GM18517 (cell line): ENCODE data around the gene KRT32.

Experiments used
- ATAC-seq: cut with Tn5 transposase; IDR thresholded peaks from one replicate; pipeline ENCODE4 v1.9.1; 2021; ENCODE audit warnings: mild to moderate bottlenecking, moderate library complexity; ENCODE audit not compliant: unreplicated experiment

KRT32 gene

DNA sequence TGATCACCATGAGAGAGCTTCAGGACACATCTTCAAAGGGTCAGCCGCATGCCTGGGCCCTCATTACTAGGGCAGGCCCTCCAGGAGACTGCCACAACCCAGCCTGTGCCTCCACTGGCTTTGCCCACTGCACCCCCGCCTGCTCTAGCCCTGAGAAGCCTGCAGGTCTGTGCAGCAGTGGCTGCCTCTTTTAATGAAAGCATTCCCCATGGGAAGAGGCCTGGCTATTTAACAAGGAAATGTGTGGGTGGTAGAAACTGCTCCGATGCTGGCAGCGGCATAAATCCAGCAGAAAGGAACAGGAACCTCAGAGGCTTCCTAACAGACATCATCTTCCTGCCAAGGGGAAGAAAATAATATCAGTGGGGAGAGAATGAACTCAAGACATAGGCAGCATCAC, 375 bp upstream of the KRT32 start:
- ATAC-seq = no peak

DNA sequence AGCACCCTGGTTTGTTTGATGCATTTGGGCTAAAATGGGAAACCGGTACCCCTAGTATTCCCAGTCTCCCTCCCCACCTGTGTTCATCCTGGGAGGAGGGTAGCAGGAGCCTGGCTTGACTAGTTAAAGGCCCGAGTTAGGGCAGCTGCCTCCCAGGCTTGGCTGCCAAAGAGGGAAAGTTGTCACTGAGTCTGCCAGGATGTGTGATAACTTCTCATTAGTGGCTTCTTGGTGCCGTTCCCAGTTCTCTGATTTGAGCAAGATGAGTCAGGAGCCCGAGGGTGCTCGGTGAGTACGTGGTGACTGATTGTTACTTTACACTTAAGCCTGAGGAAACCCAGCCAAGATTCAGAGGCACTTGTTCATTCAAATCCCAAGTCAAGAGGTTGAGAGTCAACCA, 2.5 kb downstream of the KRT32 start:
- no peak for ATAC-seq

DNA sequence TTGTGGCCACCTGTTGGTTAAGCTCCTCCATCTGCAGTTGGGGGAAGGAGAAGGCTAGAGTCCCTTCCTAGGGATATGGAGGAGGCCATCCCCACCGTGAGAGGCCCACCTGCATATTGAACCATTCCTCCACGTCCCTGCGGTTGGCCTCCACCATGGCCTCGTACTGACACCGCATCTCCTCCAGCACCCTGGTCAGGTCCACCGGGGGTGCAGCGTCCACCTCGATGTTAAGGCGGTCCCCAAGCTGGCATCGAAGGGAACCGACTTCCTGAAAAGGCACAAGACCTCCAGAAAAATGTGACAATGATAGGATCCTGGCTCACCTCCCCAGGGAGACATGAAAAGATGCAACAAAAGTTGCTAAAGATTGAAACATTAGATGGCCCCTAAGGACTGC, 3.0 kb downstream of the KRT32 start:
- no peak for ATAC-seq

DNA sequence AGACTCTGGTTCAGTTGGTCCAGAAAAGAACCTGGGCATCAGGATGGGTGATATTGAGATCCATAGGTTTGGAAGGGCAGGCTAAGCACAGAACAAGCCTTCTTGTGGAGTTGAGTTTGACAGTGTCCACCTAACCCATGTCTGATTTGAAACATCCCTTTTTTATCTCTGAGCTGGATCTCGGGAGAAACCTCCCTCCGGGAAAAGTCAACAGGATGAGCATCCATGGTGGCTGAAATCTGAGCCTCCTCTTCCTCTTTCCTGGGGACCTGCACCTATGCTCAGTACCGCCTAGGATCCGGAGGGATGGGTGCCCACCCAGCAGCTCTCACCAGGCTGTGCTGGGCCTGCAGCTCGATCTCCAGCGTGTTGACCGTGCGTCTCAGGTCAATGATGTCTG, 3.4 kb downstream of the KRT32 start:
- ATAC-seq = no peak

DNA sequence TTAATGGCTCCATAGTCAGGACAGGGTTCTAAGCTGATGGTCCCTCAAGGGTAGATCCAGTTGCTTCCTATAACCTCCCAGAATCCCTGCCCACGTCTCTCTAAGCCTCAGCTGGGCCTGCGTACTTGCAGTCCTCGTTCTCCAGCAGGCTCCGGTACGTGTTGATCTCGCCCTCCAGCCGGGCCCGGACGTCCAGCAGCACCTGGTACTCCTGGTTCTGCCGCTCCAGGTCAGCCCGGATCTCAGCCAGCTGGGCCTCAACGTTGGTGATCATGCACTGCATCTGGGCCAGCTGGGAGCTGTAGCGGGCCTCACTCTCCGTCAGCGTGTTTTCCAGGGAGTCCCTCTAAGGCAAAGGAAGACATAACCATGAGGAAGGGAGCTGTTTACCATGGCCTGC, 4.5 kb downstream of the KRT32 start:
- ATAC-seq = no peak

DNA sequence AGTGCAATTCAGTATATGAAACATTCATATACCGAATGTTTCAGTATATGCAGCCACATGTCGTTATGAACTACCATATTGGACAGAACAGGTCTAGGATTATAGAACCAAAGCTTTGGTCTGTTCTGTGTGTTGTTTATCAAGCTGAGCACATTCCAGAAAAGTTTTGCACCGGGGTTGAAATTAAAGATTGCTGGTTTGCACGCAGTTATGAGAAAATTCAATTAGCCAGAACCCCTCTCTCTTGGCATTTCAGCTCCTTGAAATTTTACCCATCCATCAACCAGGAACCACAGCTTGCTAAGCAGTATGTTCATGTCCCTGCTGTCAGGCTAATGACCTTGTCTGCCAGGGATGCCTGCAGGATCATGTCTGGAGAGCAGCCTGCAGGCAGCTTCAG, 9.5 kb downstream of the KRT32 start:
- no peak for ATAC-seq

DNA sequence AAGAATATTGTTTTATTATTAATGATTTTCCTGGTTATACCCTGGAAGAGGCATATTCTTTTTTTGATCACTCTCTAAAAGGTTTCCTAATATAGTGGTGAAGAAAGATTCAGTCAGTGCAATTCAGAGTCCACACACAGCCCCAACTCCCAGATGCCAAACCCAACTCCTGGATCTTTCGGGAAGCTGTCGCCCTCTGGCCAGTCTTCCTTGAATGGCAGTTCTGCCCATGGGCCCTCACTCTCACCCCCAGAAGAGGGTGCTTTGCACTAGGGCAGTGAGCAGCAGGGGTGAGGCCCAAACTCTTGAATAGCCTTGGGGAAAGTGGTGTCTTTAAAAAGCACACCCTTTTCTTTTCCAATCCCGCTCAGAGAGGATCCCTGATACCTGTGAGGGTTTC, 11.0 kb downstream of the KRT32 start:
- no peak for ATAC-seq

DNA sequence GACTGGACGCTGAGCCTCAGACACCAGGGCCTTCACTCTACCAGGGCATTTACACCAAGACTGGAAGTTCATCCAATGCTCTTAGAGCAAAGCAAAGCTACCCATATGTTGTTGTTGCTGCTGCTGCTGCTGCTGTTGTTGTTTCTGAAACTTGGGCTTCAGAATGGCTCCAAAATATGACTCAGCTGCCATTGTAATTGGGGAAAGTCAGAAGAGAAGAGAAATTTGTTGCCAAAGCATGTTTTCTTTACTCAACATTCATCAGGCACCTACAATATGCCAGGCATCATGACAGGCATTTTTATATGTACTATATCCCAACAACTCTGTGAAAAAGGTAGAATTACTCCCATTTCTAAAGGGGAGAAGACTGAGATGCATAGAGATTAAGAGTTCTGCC, 11.9 kb downstream of the KRT32 start:
- no peak for ATAC-seq

DNA sequence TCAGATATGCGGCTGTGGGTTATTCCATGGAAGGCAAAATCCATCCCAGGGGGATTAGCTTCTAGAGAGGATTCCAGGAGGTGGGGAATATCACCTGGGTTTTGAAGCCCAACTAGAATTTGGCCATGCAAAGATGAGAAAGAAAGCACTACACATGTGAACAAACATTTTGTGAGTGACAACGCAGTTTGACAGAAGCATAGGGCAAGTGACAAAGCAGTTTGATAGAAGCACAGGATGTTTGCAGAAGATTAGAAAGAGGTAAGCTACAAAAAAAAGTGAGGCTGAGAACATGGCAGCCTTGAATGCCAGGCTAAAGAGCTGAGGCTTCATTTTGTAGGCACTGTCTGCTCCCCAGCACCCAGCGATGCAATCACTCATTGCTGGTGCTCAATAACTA, 14.1 kb downstream of the KRT32 start:
- no peak for ATAC-seq

DNA sequence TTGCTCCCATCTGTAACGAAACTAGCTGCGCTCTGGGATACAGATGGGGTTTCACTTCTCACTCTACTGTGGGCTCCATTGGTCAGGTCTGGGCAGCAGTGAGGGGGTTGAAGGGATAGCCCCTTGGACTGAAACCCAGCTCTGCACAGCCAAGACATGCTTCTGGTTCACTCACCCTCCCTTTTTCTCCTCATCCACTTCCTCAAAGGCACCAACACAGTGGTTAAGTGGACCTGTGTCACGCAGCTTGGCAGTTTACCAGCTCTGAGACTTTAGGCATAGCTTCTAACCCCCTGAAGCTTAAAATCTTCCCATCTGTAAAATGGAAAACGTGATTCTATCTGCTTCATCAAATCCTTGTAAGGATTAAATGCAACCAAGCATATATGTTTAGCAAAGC, 14.9 kb downstream of the KRT32 start:
- no peak for ATAC-seq

DNA sequence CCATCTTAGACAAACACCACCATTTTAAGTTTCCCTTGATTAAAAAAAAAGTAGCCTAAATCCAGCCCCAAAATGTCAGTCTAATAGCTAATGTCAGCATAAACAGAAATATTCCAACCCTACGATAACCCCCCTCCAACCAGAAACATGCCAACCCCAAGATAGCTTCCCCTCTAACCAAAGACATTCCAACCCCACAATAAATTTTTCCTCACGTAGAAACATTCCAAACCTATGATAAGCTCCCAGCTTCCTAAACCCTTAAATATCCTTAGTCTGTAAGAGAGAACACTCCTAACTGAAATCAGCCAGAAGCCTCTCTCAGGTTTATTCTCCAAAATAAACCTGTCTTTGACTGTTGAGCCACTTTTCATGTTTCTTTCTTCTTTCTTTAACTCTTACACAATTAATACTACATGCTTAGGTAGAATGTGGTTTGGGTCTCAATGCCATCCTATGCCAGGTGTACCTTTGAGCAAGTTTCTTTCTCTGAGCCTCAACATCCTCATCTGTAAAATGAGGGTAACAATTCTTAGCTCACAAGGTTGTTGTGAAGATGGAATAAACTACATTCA, 15.9 kb downstream of the KRT32 start:
- no peak for ATAC-seq

DNA sequence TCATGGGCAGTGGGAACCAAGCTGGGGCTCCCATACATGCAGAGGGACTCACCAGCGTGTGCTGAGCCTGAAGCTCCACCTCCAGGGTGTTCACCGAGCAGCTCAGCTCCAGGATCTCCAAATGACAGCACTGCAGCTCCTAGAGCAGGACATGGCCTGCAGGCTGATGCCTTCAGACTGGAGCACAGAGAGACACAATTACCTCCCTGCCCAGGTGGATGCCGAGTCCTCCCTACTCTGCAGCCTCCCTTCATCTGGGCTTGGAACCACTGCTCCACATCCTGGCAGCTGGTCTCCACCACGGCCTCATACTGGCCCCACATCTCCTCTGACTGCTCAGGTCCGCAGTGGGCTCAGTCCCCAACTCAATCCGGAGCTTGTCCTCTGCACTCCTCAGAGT, 18.2 kb downstream of the KRT32 start:
- ATAC-seq = no peak

DNA sequence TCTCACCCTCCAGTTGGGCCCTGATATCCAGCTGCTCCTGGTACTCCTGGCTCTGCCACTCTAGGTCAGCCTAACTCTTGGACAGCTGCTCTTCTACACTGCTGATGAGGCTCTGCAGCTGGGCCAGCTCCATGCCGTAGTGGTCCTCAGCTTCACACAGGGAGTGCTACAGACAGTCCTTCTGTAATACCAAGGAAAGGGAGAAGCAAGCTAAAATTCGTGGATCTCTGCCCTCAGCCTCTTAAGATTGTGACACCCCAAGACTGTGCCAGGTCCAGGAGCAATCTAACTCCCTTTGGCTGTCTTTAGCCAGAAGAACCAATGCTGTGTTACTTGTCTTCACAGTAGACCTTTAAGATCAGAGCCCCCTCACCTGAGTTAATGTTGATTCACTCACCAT, 18.7 kb downstream of the KRT32 start:
- no peak for ATAC-seq

DNA sequence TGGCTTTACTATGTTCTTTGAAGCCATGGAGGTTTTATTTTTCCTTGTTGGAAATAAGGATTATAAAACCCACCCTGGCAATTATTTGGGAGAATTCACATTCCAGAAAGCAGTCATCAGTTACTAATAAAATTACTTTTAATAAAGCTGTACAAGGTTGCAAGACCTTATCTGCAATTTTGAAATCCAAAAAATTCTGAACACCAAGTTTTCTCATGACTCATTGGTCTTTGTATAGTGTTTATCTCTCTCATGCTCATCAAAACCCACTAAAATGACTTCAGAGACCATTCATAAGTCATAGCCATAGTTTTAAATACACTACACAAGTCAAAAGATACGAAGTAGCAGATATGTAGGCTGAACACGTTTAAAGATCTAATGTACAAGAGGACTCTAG, 20.4 kb downstream of the KRT32 start:
- no peak for ATAC-seq

DNA sequence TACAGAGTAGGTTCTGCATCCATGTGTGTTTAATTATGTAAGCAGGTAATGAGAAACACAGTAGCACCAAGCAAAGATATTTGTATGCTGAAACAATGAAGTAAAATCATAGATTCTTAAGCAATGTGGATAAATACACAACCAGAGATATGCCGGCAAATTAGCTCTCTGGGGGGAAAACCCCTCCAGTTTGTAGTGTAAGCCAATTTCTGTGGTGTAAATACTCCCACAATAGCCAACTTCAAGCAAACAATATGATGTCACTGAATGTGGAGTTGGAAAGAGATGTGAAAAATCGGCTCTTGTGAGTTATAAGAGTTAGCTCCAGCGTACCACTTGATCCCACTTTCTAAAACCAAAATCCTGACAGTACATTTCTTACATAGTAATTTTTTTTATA, 22.5 kb downstream of the KRT32 start:
- ATAC-seq = no peak

DNA sequence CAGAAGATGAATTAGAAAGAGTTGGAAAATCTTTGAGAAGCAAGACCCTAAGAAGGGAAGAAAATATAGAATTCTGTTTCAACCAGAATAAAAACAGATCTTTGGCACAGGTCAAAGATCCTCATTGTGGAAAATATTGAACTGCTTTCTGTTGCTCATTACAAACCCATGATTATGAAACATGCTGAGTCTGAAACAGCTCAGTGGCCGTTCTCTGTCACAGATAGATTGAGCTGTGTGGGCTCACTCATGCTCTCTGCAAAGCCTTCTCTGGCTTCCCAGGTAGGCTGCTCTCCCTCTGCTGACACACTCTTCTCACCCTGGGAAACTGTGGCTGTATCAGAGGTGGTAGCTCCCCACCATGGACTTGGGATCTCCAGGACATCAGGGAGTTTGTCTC, 23.0 kb downstream of the KRT32 start:
- no peak for ATAC-seq

DNA sequence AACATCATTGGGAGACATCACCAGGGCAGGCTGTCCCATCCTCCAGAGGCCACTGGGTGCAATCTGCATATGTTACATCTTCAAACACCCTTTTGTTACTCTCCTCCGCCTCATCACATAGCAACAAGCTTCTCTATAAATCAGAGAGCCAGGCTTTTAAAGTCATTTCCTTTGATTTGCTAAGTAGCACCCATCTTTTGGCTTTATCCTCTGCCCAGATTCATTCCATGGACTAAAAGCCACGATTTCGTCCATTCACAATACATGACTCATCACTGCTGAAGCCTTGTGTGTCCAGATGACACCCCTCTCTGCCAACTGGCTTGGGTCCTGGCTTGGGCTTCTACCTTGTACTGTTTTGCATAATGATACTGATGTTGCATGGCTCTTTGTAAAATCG, 24.4 kb downstream of the KRT32 start:
- no peak for ATAC-seq

DNA sequence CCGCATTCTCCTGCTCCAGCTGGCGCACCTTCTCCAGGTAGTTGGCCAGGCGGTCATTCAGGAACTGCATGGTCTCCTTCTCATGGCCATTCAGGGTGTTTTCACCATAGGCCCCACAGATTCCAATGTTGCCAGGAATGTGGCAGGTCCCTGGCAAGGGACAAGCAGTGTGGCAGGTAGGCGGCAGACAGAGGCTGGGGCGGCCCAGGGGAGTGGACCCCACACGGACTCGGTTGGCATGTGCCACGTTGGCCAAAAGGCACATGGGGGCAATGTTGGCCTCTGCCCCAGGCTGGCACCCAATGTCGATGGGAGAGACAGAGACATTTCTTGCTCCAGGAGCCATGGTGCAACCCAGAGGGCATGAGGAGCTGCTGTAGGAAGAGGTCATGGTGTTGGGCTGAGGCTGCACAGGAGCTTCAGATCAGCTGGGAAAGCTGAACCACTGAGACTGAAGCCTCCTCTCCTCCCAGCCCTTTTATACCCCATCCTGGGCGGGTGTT, 26.6 kb downstream of the KRT32 start, which contains the start of gene KRT38:
KRT38 (minus strand) TSS at position 453 of the 503 bp plus-strand sequence; CDS start at position 391, 62 bp downstream.
- no peak for ATAC-seq

DNA sequence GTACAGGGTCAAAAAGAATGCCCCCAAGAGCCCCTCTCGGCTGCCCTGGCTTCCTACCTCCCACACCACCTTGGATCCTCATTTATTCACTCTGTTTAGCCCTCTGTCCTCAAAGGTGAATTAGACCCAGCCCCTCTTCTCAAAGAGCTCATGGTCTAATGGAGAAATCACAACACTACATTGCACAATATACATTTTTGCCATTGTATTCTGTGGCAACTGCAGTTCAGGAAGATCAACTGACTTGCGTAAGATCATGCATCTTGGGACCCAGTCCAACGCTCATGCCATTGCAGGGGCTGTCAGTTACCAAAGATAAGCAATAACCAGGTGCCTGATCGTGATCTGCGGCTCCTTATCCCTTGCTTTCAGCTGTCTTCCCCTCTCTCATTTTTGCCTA, 27.8 kb downstream of the KRT32 start:
- ATAC-seq = no peak

DNA sequence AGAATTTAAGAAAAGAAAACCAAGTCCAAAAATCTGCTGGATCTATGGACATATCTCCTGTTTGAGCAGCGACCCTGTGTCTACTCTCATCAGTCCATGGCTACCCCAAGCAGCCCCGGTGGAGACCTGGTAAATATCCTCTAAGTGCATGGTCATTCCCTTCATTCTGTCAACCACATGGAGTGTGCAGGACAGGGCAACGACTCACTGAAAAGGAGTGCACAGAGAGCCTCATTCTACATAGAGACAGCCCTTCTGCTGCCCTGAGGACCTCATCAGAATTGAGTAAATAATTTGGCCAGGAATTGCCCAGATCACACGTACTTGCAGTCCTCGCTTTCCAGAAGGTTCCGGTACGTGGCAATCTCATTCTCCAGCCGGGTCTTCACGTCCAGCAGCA, 29.4 kb downstream of the KRT32 start:
- no peak for ATAC-seq

DNA sequence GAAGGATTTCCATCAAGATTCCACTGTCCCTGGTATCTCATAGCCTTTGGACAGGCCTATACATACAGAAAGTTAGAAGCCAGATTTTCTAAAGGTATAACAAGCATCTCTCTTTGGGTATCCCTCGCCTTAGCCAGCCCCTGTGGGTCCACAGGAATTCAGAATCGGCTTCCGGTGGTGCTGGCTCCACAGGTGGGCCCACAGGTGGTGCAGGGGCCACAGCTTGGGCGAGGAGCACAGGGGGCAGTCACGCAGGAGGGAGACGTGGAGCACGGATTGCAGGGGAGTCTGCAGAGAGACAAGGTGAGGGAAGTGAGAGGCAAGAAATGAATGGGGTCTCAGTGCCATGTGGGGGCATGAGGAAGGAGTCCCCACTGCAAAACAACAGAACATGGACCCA, 29.9 kb downstream of the KRT32 start:
- no peak for ATAC-seq

DNA sequence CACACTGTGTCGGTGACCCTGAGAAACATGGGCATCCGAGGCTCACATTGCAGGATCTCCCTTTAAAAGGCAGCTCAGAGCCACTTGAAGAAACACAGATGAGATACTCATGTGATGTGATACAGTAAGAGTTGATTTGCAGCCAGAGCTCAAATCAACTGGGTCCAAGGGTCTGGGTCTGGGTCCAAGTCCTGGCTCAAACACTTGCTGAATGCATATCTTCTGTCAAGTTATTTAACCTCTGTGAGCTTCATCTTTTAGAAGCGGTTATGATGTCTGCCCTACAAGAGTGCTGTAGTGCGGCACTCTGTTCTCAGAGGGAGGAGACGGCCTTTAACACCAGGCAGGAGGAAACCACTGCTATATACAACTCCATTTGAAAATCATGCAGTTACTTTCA, 32.8 kb downstream of the KRT32 start:
- no peak for ATAC-seq

DNA sequence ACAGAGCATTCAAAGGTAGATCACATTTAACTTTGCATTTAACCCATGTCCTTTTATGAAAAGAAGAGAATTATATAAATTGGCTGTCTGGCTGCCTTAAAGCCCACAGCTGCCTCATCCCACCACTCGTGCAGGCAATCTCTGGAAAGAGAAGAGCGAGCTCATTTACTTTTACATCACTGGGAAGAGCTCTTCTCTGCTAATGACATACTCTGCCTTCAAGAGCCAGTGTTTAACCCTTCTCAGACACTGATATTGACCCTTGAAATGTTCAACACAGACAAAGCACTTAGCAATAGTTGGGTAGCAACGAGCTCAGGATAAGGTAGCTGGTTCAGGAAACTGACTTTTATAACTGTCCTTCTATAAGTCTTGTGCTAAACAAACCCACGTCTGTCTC, 33.2 kb downstream of the KRT32 start:
- no peak for ATAC-seq
